GM23338 (cell line): Measurements from ENCODE around the gene PPP2R5E.

Experiments used
- CREB1 ChIP-seq: fragments of 250-450 bp; sonication (Bioruptor Pico); IDR thresholded peaks from 2 replicates; pipeline ENCODE4 v1.5.0; 2020; ENCODE audit warnings: low read depth, mild to moderate bottlenecking, moderate library complexity
- CTCF ChIP-seq, 2 experiments: fragments of 200-600 bp in 1 of 2; sonication (generic) in 1 of 2; conservative IDR thresholded peaks; 2 replicates each; pipeline versions ENCODE4 v1.5.1 to v1.6.1; 2016 to 2017; ENCODE audit warnings: antibody characterized with exemption in 2 of 2, low read depth in 2 of 2, mild to moderate bottlenecking in 2 of 2, moderate library complexity in 1 of 2
- EZH2 ChIP-seq: fragments of 200-600 bp; sonication (generic); IDR thresholded peaks from one replicate; pipeline ENCODE4 v1.8.0; 2017; ENCODE audit warnings: antibody characterized with exemption, mild to moderate bottlenecking, low read depth; ENCODE audit not compliant: unreplicated experiment
- EZH2phosphoT487 ChIP-seq: fragments of 200-600 bp; sonication (generic); IDR thresholded peaks from one replicate; pipeline ENCODE4 v1.8.1; 2018; ENCODE audit warnings: antibody characterized with exemption; ENCODE audit not compliant: unreplicated experiment
- JUNB ChIP-seq: IDR thresholded peaks from one replicate; pipeline ENCODE4 v1.6.1; 2016; ENCODE audit warnings: antibody characterized with exemption; ENCODE audit not compliant: unreplicated experiment
- NANOG ChIP-seq: IDR thresholded peaks from 2 replicates; pipeline ENCODE4 v1.6.1; 2016; ENCODE audit warnings: antibody characterized with exemption, borderline replicate concordance
- POLR2AphosphoS5 ChIP-seq: IDR thresholded peaks from 2 replicates; pipeline ENCODE4 v1.6.1; 2016; ENCODE audit warnings: antibody characterized with exemption, low read depth
- REST ChIP-seq: IDR thresholded peaks from one replicate; pipeline ENCODE4 v1.6.1; 2018; ENCODE audit warnings: antibody characterized with exemption; ENCODE audit not compliant: unreplicated experiment
- STAT1 ChIP-seq: IDR thresholded peaks from one replicate; pipeline ENCODE4 v1.6.1; 2016; ENCODE audit warnings: antibody characterized with exemption; ENCODE audit not compliant: unreplicated experiment

GRCh38 chr14:63435204-63435603 lies 108.0 kb downstream of the PPP2R5E start:
- no peak for TF ChIP-seq CREB1 (CRISPR knock-in tag)
- TF ChIP-seq EZH2: no peak
- TF ChIP-seq CTCF (conservative IDR thresholded peaks at IDR 0.05; ENCODE audit: low read depth in 2 of 2): no peak
- TF ChIP-seq EZH2phosphoT487: no peak
- TF ChIP-seq POLR2AphosphoS5: no peak
- no peak for TF ChIP-seq JUNB
- no peak for TF ChIP-seq REST
- no peak for TF ChIP-seq NANOG
- no peak for TF ChIP-seq STAT1
